GM12873 (cell line): ENCODE measurements around the gene SUCLG2.

Experiments used
- TF ChIP-seq, protein P1 (sequence below): IDR thresholded peaks from 2 replicates; pipeline ENCODE4 v1.5.1; 2012; ENCODE audit warnings: low read depth, mild to moderate bottlenecking, moderate library complexity, low read length, control low read depth; ENCODE audit not compliant: insufficient read depth; ENCODE audit errors: missing control alignments

Gene SUCLG2

DNA sequence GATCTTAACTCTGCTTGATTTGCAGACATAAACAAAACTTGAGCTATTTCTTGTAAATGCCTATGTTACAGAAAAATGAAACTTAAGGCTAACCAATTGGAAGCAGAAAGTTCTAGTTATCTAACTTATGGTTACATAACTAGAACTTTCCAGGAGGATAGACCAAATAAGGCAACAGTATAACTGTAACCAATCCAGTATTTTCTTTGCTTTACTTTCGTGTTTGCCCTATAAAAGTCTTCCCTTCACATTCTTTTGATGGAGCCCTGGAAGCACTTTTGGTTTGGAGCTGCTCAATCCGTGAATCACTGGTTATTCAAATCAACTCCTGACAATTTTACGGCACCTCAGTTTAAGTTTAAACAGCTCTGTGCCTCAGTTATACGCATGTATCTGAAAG lies 164.6 kb downstream of the SUCLG2 start:
- TF ChIP-seq, protein P1, sequence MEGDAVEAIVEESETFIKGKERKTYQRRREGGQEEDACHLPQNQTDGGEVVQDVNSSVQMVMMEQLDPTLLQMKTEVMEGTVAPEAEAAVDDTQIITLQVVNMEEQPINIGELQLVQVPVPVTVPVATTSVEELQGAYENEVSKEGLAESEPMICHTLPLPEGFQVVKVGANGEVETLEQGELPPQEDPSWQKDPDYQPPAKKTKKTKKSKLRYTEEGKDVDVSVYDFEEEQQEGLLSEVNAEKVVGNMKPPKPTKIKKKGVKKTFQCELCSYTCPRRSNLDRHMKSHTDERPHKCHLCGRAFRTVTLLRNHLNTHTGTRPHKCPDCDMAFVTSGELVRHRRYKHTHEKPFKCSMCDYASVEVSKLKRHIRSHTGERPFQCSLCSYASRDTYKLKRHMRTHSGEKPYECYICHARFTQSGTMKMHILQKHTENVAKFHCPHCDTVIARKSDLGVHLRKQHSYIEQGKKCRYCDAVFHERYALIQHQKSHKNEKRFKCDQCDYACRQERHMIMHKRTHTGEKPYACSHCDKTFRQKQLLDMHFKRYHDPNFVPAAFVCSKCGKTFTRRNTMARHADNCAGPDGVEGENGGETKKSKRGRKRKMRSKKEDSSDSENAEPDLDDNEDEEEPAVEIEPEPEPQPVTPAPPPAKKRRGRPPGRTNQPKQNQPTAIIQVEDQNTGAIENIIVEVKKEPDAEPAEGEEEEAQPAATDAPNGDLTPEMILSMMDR: no peak

DNA sequence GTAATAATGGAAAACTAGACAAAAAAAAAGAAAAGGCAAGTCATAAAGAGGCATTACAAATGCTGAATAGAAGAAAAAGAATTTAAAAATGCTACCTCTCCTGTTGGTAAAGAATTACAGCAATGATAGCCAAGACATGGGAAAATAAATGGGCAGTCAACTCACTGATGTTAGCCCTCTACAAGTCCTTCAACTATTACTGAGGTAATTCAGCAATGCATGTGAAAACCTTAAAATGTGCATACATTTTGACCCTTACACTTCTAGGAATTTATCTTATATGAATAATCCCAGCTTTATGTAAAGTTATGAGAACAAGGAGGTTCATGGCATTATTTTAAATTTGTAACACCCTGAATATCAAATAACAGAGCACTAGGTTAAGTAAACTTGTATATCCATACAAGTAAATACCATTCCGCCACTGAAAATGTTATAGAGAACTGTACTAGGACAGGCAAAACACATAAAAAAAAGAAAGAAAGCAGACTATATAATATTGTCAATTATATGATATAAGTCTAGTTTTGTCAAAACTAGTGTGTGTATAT lies 166.8 kb downstream of the SUCLG2 start:
- TF ChIP-seq, protein P1: no peak

DNA sequence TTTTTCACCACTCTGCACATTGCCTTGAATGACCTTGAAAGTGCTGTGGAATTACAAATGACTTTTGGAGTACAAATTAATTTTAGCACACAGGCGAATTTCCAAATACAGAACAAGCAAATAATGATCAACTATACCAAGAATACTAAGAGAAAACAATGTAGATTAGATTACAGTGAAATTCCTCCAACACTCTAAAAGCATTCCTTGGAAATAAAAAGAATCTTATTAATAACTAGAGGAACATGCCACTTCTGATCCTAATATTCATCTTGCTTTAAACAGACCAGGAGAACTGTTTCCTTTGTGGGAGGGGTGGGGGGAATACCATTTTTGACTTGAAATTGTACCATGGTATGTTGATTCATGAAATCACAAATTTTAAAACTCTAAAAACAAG lies 167.5 kb downstream of the SUCLG2 start:
- TF ChIP-seq, protein P1: no peak

DNA sequence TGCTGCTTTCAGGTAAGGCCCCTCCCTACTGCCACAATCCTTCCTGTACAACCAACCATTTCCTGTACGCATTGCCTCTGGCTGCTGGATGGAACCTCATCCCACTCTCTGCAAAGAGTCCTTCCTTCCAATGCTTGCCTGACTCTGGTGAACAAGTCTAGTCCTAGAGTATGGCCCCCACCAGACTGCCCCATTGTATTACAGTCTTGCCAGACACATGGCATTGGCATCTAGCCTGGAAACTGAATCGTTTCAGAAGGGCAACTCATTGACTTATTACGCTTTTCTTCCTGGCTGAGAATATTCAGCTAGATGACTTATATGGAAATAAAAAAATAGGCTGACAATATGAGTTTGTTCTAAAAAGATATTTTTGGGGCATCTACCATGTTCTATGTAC lies 170.3 kb downstream of the SUCLG2 start:
- TF ChIP-seq, protein P1: no peak

DNA sequence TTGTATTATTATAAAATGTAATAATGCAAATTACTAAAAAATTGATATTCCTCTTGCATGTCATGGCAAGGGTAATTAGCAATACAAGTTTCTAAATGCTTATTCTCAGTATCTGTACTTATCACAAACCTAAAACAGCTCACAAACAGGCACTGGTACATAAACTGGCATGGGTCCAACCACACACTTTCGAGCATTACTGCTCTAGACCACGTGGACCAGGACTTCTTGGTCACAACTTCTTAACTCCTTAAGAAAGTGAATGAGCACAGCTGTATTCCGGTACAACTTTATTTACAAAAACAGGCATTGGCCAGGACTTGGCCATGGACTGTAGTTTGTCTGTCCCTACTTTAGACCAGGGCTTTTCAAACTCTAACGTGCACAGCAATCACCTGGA lies 173.3 kb downstream of the SUCLG2 start:
- TF ChIP-seq, protein P1: no peak

DNA sequence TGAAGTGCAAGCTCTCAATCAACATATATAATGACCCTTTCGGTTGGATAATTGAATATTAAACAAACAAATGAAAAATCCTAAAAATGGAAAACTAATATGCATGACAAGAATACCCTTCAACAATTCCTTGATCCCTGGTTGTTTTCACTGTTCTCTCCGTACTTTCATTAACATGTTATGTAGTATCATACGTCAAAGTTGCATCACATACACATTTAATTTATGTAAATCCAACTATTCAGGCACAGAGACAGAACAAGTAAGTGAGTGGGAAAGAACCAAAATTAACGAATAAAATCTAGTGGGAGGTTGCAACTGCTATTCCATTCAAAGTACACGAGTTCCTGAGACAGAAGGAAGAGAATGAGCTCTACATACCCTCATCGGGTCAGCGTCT lies 176.0 kb downstream of the SUCLG2 start:
- TF ChIP-seq, protein P1: no peak

DNA sequence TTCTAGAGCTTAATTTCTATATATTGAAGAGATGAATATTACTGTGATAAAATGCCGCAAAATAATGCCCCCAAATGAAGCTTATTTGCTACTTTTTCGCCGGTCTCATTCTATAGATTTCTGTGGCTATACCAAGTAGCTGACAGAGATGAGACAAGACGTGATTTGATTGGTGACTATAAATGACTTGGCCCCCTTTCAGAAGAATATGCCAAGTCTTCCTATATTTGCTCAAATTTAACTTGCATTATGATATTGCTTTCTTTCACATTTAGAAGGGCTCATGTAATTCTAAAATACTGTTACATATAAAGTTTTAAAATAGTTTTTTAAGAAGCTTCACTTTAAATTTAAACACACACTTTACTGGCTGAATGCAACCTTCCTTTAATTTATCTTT lies 180.1 kb downstream of the SUCLG2 start:
- TF ChIP-seq, protein P1: no peak
